Muscle layer of duodenum (tissue), 2 donors: ENCODE data around the gene DCX.

Experiments used
- H3K27ac ChIP-seq: one replicate; pipeline ENCODE4 v1.7.0; 2013; ENCODE audit warnings: mild to moderate bottlenecking, low read length
- H3K27me3 ChIP-seq: one replicate; pipeline ENCODE4 v1.7.0; 2013; ENCODE audit warnings: low read depth, mild to moderate bottlenecking, control low read depth, low read length
- H3K36me3 ChIP-seq, 2 donors: one replicate each; pipeline ENCODE4 v1.7.0; 2013; ENCODE audit warnings: low read length in 2 of 2, control low read depth in 1 of 2, mild to moderate bottlenecking in 1 of 2; ENCODE audit not compliant: insufficient read depth in 2 of 2, control insufficient read depth in 1 of 2
- H3K4me1 ChIP-seq, 2 donors: one replicate each; pipeline ENCODE4 v1.7.0; 2013; ENCODE audit warnings: low read length in 2 of 2, mild to moderate bottlenecking in 2 of 2, control low read depth in 1 of 2, moderate library complexity in 1 of 2; ENCODE audit not compliant: insufficient read depth in 2 of 2, control insufficient read depth in 1 of 2
- H3K4me3 ChIP-seq, 2 donors: one replicate each; pipeline ENCODE4 v1.7.0; 2013; ENCODE audit warnings: low read length in 2 of 2, low read depth in 1 of 2, mild to moderate bottlenecking in 1 of 2
- H3K9me3 ChIP-seq, 2 donors: one replicate each; pipeline ENCODE4 v1.7.0; 2013; ENCODE audit warnings: low read length in 2 of 2, control low read depth in 1 of 2, mild to moderate bottlenecking in 1 of 2; ENCODE audit not compliant: control insufficient read depth in 1 of 2
- donor health status: healthy.

The DCX gene

GRCh38 chrX:111411983-111412382 is at the start of gene DCX:
DCX (minus strand) TSS chrX:111412192; CDS start chrX:111410398, 1,794 bp downstream.
- H3K36me3 ChIP-seq = no peaks in the 10 kb centered on the region
- H3K27me3 ChIP-seq = no peaks in the 10 kb centered on the region
- H3K9me3 ChIP-seq = no peaks in the 10 kb centered on the region
- H3K4me3 ChIP-seq = no peak within 1 kb of the TSS
- no peaks in the 10 kb centered on the region for H3K4me1 ChIP-seq
- no peak within 1 kb of the TSS for H3K27ac ChIP-seq

GRCh38 chrX:111460607-111461006 is 48.6 kb upstream of the DCX start:
- Histone ChIP-seq H3K36me3 (no peaks in the 10 kb centered on the region), H3K27me3 (no peaks in the 10 kb centered on the region), H3K4me1 (no peaks in the 10 kb centered on the region), H3K27ac (no peak overlapping the region), H3K4me3 (no peak overlapping the region), H3K9me3 (no peaks in the 10 kb centered on the region)

GRCh38 chrX:111447298-111447697 is 35.3 kb upstream of the DCX start:
- no peaks in the 10 kb centered on the region for H3K27me3 ChIP-seq
- H3K4me1 ChIP-seq = no peaks in the 10 kb centered on the region
- H3K36me3 ChIP-seq = no peaks in the 10 kb centered on the region

GRCh38 chrX:111445485-111445884 is 33.5 kb upstream of the DCX start:
- H3K9me3 ChIP-seq = no peaks in the 10 kb centered on the region
- H3K27ac ChIP-seq = no peak overlapping the region
- no peaks in the 10 kb centered on the region for H3K36me3 ChIP-seq
- no peaks in the 10 kb centered on the region for H3K27me3 ChIP-seq
- H3K4me1 ChIP-seq = no peaks in the 10 kb centered on the region
- no peak overlapping the region for H3K4me3 ChIP-seq

More at GRCh38 chrX:111447298-111447697, 35.3 kb upstream of the DCX start:
- H3K27ac ChIP-seq = no peak overlapping the region
- H3K9me3 ChIP-seq = no peaks in the 10 kb centered on the region
- H3K4me3 ChIP-seq = no peak overlapping the region

- no peaks in the 10 kb centered on the region for H3K4me1 ChIP-seq
Measured at GRCh38 chrX:111444881-111445280, 32.9 kb upstream of the DCX start.

GRCh38 chrX:111443946-111444345 is 32.0 kb upstream of the DCX start:
- Histone ChIP-seq H3K4me3 (no peak overlapping the region), H3K9me3 (no peaks in the 10 kb centered on the region), H3K27ac (no peak overlapping the region), H3K4me1 (no peaks in the 10 kb centered on the region), H3K36me3 (no peaks in the 10 kb centered on the region), H3K27me3 (no peaks in the 10 kb centered on the region)

More at GRCh38 chrX:111444881-111445280, 32.9 kb upstream of the DCX start:
- Histone ChIP-seq H3K27me3 (no peaks in the 10 kb centered on the region), H3K9me3 (no peaks in the 10 kb centered on the region), H3K27ac (no peak overlapping the region), H3K36me3 (no peaks in the 10 kb centered on the region), H3K4me3 (no peak overlapping the region)

GRCh38 chrX:111442791-111443190 is 30.8 kb upstream of the DCX start:
- H3K4me3 ChIP-seq = no peak overlapping the region
- no peak overlapping the region for H3K27ac ChIP-seq
- H3K27me3 ChIP-seq = no peaks in the 10 kb centered on the region
- no peaks in the 10 kb centered on the region for H3K9me3 ChIP-seq
- H3K4me1 ChIP-seq = no peaks in the 10 kb centered on the region
- H3K36me3 ChIP-seq = no peaks in the 10 kb centered on the region

- no peaks in the 10 kb centered on the region for H3K27me3 ChIP-seq
- no peak overlapping the region for H3K4me3 ChIP-seq
- no peak overlapping the region for H3K27ac ChIP-seq
- H3K9me3 ChIP-seq = no peaks in the 10 kb centered on the region
- H3K4me1 ChIP-seq = no peaks in the 10 kb centered on the region
- H3K36me3 ChIP-seq = no peaks in the 10 kb centered on the region
Measured at GRCh38 chrX:111435469-111435868, 23.5 kb upstream of the DCX start.

GRCh38 chrX:111431001-111431400 is 19.0 kb upstream of the DCX start:
- Histone ChIP-seq H3K27me3 (no peaks in the 10 kb centered on the region), H3K4me1 (no peaks in the 10 kb centered on the region), H3K9me3 (no peaks in the 10 kb centered on the region), H3K27ac (no peak overlapping the region), H3K4me3 (no peak overlapping the region), H3K36me3 (no peaks in the 10 kb centered on the region)

- H3K4me3 ChIP-seq = no peak overlapping the region
- no peak overlapping the region for H3K27ac ChIP-seq
- no peaks in the 10 kb centered on the region for H3K9me3 ChIP-seq
- H3K4me1 ChIP-seq = no peaks in the 10 kb centered on the region
- H3K36me3 ChIP-seq = no peaks in the 10 kb centered on the region
- H3K27me3 ChIP-seq = no peaks in the 10 kb centered on the region
Measured at GRCh38 chrX:111411557-111411956, 435 bp downstream of the DCX start.

GRCh38 chrX:111410590-111411078 is 1.4 kb downstream of the DCX start:
- Histone ChIP-seq H3K36me3 (no peaks in the 10 kb centered on the region), H3K4me3 (no peak overlapping the region), H3K9me3 (no peaks in the 10 kb centered on the region), H3K4me1 (no peaks in the 10 kb centered on the region), H3K27ac (no peak overlapping the region), H3K27me3 (no peaks in the 10 kb centered on the region)

- Histone ChIP-seq H3K27ac (no peak overlapping the region), H3K4me1 (no peaks in the 10 kb centered on the region), H3K27me3 (no peaks in the 10 kb centered on the region), H3K4me3 (no peak overlapping the region), H3K9me3 (no peaks in the 10 kb centered on the region), H3K36me3 (no peaks in the 10 kb centered on the region)
Measured at GRCh38 chrX:111409326-111409725, 2.7 kb downstream of the DCX start.
